GM12878 (cell line): Measurements from ENCODE around the gene KLHL30.

Source experiments
- BCL11A ChIP-seq: IDR thresholded peaks from 2 replicates; pipeline ENCODE4 v1.6.1; 2011; ENCODE audit warnings: low read depth, low read length
- ESRRA ChIP-seq: IDR thresholded peaks from 2 replicates; pipeline ENCODE4 v1.6.1; 2012; ENCODE audit warnings: mild to moderate bottlenecking, low read length, improper control_type of control experiment
- RFX5 ChIP-seq: IDR thresholded peaks from 2 replicates; pipeline ENCODE4 v1.6.1; 2011; ENCODE audit warnings: low read depth, low read length, improper control_type of control experiment
- SMC3 ChIP-seq: IDR thresholded peaks from 2 replicates; pipeline ENCODE4 v1.6.1; 2011; ENCODE audit warnings: low read length, improper control_type of control experiment, borderline replicate concordance
- TF ChIP-seq, protein P1 (sequence below), 3 experiments: IDR thresholded peaks in 2 of 3; conservative IDR thresholded peaks in 1 of 3; 2 replicates each; pipeline ENCODE4 v1.5.1; 2011; ENCODE audit warnings: low read depth in 3 of 3, low read length in 3 of 3, mild to moderate bottlenecking in 3 of 3, control low read depth in 2 of 3, moderate library complexity in 2 of 3, inconsistent platforms in 1 of 3, mixed read lengths in 1 of 3; ENCODE audit not compliant: control insufficient read depth in 2 of 3, insufficient read depth in 1 of 3; ENCODE audit errors: extremely low read depth in 1 of 3

DNA sequence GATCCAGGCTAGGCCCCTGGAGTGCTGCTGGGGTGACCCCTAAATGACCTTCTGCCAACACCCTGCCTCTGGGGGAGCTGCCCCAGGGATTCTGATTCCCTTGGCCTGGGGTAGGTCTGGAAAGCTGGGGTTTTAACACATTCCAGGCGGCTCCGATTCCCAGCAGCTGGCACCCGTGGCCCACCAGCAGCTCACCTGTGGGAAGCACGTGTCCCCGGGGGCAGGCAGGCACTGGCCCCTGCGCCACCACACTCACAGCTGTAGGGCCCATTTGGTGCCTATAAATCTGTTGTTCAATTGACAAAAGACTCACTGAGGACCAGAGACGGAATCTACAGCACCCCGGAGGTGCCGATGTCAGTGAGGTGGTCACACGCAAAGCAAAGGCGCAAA is 4.1 kb upstream of the KLHL30 start:
- TF ChIP-seq RFX5 (no peak), BCL11A (no peak), ESRRA (no peak), SMC3 (no peak)
- TF ChIP-seq, protein P1, sequence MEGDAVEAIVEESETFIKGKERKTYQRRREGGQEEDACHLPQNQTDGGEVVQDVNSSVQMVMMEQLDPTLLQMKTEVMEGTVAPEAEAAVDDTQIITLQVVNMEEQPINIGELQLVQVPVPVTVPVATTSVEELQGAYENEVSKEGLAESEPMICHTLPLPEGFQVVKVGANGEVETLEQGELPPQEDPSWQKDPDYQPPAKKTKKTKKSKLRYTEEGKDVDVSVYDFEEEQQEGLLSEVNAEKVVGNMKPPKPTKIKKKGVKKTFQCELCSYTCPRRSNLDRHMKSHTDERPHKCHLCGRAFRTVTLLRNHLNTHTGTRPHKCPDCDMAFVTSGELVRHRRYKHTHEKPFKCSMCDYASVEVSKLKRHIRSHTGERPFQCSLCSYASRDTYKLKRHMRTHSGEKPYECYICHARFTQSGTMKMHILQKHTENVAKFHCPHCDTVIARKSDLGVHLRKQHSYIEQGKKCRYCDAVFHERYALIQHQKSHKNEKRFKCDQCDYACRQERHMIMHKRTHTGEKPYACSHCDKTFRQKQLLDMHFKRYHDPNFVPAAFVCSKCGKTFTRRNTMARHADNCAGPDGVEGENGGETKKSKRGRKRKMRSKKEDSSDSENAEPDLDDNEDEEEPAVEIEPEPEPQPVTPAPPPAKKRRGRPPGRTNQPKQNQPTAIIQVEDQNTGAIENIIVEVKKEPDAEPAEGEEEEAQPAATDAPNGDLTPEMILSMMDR (IDR thresholded peaks at IDR 0.05 in 2 of 3, conservative IDR thresholded peaks at IDR 0.05 in 1 of 3; ENCODE audit: control insufficient read depth in 2 of 3, extremely low read depth in 1 of 3, insufficient read depth in 1 of 3, low read depth in 3 of 3, low read length in 3 of 3): no peak
